GM21723 (cell line): ENCODE results near the gene CTTNBP2.

ENCODE experiments used
- ATAC-seq: cut with Tn5 transposase; IDR thresholded peaks from one replicate; pipeline ENCODE4 v1.9.1; 2021; ENCODE audit warnings: mild to moderate bottlenecking, moderate library complexity; ENCODE audit not compliant: unreplicated experiment

The CTTNBP2 gene

DNA sequence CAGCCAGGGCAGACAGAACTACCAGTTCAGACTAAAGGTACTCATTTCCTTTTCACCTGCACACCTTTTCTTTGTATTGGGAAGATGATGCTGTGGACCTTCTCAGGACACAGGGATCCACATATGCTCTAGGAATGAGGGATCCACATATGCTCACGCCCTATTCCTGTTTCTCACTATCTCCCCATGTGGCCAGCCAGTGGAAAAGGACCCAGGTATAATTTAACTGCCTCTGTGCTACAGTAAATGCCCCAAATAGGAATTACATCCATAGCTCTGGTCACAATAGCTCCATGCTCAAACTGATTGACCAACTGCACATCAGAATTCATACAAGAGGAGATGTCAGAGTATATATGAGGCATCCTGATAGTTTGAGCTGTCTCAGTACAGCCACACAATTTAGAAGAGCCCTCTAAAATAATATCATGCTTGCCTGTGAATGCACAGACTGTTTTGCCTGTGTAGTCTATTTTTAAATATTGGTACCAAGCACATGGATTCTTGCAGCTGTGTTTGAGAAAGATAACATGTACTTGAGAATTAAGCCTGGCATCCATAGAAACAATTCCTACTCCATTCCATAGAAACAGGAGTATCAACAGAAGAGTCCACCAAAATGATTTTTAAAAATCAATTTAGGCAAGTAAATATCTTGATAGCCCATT lies 43.7 kb downstream of the CTTNBP2 start:
- no peak for ATAC-seq

DNA sequence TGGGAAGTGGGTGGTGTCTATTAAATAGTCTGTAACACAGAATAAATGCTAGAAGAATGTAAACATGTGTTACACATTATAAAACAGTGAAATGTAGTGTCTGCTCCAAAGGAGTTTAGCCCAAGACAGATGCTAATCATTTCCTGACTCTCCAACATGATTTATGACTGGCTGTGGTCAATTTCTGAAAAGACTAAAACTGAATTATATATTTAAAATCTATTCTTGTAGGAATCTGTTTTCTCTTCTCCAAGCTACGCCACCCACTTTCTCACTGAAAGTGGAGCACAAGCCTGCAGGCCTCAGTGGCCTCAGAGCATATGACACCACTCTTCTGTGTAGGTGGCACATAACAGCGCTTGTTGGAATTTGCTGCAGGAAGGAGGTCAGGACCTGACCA lies 44.4 kb downstream of the CTTNBP2 start:
- no peak for ATAC-seq

DNA sequence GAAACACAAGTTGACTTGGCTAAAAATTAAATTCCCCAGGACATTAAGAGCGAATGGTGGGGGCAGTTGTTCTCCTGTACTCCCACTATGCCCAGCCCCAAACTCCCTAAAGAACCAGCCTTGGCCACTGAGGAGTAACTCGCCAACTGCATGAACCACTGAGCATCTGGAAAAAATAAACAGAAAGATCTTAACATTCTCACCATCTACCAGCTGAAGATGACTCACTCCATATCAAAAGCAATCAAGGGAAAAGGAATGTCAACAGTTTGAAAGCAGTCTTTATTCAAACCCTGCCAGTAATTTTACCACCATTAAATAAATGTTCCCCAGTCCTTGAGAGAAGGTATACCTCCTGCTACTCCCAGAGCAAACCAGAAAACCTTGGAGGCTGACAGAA lies 45.4 kb downstream of the CTTNBP2 start:
- no peak for ATAC-seq

DNA sequence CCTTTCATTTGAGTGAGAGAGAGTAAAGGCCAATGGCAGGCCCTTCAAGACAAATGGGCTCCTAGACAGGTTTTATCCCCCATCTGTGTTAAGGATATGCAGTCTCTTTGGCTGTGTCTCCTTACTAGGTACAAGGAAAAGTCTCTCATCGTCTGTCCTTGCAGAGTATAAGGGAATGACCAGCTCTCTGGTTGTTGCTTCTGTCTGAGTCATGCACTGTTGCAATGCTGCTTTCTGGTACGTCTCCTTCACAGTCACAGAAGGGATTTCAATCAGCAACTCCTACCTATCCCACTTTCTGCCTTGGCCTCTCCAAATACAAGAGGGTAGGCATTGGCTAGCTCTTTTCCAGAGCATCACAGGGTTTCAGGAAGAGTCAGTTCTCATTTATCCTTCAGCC lies 48.1 kb downstream of the CTTNBP2 start:
- ATAC-seq, result no peak

DNA sequence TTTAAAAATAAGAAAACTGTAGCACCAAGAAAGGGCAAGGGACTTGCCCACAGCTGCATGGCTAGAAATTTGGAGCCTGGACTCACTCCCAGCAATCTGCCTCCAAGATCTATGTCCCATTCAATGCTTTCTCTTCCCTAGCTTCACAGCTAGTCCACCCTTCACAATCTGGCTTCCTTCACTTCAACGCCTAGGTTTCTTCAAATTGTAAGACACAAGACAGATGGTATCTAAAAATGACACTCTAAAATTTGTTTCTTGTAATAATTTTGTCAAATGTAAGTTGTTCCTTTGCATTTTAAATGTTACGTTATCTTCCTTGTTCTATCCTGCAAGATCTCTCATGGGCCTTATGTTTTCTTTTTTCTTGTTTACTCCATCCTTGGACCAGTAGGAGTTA lies 48.6 kb downstream of the CTTNBP2 start:
- no peak for ATAC-seq

DNA sequence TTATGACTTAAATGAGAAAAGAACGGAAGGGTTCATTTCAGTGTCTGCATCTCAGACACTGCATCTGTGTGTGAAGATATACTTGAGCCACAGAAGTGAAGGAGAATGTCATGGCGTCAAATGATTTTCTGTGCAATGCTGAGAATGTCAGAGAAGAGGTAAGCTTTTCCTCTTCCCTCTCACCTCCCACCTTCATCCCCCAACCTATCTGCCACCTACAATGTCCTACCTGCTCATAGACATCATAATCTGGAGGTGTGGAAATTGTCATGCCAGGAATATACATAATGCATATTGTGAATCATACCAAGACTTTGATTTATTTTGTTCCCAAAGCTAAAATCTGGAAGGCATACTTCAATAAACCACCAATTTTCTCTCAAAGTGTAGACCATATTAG lies 53.7 kb downstream of the CTTNBP2 start:
- no peak for ATAC-seq

DNA sequence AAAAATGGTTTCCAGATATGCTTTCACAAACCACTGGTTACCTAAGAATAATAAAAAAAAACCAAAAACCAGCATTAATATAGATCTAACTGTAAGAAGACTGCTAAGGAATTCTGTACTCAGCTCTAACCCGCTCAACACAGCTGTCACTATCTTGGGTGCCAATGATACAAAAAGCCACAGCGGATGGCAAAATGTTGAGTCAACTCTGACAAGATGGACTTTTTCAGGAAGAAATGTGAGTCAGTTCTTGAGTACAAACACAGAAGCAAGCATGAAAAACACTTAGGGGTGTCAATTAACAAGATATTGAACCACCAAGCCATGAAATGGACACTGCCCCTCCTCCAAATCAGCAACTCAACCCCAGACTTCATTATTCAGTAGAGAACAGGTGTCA lies 55.0 kb downstream of the CTTNBP2 start:
- ATAC-seq, result no peak

DNA sequence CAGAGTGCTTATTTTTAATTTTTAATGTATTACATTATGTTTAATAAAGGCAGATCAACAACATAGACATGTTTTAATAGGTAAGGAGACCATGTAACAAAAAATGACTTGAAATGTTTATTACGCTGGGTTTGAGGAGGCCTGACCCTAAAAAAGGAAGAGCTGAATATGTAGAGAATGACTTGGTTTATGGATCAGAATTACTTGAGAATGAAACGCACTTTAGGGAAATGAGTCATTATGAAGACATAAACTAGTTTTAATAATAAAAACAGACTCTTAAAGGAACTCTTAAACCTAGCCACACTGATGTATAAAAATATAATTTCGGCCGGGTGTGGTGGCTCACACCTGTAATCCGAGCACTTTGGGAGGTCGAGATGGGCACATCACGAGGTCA lies 56.5 kb downstream of the CTTNBP2 start:
- ATAC-seq, result no peak

DNA sequence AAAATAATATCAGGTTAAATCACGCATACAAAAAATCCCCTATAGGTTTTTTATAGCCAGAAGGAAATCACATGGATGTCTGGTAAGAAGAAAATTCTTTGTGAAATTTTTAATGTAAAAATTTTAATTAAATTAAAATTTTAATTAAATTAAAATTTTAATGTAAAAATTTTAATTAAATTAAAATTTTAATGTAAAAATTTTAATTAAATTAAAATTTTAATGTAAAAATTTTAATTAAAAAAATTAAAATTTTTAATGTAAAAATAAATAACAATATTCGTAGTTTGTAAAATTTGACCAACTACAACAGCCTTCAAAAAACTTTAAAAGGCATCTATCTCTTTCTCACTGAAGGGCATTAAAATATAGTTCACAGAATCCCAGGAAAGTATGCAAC lies 61.5 kb downstream of the CTTNBP2 start:
- no peak for ATAC-seq

DNA sequence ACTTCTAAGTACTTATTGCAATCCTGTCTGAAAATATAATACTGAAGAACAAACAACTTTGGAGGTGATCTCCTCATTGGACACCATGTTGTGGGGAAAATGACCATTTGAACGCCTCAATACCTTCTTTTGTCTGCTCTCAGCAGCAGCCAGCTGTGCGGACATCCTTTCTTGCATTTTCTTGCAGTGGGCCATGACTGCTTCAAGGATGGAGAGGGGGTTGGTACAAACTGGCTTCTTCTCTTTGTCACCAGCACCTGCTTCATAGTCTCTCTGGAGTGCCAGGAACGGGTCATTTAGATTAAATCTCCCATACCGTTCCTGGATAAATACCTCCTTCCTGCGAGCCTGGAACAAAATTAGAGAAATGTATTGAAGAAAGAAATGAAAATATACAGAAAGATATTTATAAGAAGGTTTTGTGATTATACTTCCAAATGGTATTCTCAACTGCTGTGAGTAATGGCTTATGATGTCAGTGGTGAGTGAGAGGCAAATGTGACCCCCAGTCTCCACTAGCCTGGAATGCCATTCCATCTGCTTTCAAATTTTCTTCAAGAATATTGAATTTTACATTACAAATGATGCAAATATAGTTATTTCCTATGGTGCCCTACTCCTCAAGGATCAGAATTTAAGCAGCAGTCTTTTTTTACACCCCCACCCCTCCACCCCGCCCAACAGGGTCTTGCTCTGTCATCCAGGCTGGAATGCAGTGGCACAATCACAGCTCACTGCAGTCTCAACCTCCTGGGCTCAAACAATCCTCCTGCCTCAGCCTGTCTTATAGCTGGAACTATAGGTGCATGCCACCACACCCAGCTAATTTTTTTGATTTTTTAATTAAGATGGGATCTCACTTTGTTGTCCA lies 62.4 kb downstream of the CTTNBP2 start:
- ATAC-seq, result no peak

DNA sequence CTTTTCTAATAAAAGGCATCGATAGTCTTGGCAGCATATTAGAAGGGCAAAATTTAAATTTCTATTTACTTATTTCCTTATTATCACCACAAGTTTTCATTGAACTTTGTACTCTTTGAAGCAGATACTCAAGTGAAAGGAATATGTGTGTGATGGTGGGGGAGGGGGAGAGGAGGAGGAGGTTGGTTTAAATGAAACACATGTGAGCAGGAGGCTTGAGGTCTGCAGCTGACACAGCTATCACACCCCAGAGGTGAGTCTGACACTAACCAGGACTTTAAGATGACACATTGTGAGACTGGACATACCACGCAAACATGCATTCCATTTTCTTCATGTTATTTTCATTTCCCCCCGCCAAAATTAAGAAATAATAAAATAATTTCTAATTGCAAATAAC lies 63.3 kb downstream of the CTTNBP2 start:
- ATAC-seq, result peak; percentile 69

DNA sequence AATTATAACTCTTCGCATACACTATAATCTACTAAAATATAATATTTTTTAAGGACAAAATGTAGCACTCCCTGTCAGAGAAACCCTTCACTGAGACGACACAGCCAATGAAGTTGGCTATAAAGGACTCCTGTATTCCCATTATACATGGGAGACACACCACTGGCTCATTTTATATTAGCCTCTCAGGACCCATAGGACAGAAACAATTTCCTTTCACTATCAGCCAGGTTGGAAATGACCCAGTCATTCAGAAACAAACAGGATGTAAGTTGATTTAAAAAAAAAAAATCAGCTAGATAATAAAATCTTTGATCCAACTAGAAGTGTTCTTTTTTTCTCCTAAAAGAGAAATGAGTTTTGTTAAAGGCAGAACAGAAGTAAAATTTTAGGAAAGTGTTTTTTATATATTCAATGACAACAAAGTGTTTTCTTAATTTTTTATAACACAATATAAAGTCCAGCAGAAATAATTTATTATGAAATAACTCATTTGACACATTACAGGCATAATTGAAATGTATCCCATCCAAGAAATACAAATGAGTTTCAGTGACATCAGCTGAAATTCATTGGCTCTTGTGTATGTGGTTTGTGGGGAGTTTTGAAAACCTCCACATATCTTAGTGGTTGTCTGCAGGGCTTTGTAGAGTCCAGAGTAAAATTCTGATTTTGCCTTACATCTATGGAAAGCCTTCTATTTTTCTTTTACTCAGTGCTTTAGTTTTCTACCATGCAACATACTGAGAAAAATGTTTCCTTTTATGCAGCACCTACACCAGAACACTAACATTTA lies 64.1 kb downstream of the CTTNBP2 start:
- no peak for ATAC-seq

DNA sequence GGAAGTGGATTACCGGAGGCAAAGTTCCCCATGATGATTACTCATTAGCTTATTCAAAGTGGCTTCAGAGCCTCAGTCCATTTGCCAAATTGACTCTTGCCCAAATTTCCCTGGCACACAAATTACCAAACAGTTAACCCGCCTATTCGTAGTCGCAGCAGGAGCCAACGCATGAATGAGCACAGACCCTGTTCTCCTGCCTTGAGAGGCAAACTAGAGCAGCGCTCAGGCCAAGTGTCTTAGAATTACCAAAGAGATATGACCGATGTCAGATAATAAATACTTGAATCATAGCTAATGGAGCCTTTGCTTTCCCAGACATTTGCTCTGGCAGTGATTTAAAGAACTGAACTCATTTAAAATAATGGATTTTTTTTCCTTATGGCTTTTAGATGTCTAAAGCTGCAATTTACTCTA lies 64.9 kb downstream of the CTTNBP2 start:
- ATAC-seq, result no peak

DNA sequence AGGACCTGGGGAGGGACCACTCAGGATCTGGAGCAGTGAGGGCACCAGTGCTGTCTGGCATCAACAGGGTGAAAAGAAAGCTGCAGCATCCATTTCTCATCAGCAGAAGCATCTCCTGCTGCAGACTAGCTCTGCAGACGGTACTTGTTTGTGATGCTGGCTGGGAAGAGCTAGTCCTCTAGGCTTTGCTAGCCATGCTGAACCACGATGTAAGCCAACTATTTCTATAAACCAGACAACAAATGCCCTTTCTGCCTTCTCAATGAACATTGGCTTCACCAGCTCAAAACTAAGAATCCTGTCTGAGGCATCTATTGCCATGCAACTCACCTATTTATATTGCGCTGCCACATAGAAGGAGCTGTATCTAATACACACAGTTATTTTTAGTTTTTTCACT lies 65.6 kb downstream of the CTTNBP2 start:
- no peak for ATAC-seq

DNA sequence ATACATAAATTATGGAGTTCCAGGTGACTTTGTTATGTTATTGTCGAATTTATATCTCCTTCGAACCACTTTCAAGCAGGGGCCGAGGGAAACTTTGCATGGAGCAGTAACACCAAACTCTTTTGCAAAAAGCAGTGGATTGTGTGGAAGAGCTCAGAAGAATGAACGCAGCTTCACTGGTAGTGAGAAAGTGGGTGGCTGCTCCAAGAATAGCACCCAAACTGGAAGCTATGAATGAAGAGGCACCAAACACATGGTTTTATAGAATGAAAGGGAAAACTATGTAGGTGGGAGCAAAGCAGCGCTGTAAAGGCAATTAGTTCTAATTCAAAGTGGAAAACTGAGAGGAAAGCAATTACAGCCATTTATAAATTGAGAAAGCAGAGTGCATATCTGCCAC lies 67.2 kb downstream of the CTTNBP2 start:
- ATAC-seq, result no peak

DNA sequence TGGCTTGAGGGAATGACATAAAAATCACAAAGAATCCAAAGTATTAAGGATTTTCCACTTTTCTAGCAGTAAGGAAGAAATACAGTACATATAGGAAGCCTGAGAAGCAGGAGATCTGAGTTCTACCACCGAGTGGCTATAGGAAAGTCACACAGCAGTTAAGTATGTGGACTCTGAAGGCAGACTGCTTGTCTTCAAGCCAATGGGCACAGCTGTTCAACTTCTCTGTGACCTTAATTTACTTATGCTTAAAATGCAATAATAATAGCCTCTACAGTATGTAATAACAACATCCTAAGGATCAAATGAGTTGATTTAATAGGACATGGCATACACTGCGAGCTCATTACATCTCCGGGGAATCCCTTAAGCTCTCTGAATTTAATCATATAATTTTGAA lies 68.0 kb downstream of the CTTNBP2 start:
- no peak for ATAC-seq

DNA sequence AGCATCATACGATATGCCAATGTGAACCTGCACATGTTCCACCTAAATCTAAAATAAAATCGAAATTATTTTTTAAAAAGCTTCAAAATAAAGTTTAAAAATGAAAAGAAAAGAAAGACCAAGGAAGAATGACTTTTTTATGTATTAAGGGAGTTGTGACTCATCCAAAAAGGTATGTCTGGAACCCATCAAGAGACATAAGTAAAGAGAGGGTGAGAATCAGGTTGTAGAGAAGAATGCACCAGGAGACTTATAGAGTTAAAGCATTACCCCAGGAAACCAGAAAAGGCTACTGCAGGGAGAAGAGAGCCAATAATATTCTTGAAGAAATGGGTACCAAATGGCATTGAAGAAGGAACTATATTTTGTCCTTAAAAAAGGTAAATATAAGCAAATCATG lies 69.8 kb downstream of the CTTNBP2 start:
- ATAC-seq, result no peak

DNA sequence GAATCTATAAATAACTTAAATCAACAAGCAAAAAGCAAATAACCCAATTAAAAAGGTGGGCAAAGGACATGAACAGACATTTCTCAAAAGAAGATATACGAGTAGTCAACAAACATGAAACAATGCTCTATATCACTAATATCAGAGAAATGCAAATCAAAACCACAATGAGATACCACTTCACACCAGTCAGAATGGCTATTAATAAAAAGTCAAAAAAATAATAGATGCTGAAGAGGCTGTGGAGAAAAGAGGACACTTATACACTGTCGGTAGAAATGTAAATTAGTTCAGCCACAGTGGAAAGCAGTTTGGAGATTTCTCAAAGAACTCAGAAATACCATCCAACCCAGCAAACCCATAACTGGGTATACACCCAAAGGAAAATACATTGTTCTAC lies 70.6 kb downstream of the CTTNBP2 start:
- no peak for ATAC-seq

DNA sequence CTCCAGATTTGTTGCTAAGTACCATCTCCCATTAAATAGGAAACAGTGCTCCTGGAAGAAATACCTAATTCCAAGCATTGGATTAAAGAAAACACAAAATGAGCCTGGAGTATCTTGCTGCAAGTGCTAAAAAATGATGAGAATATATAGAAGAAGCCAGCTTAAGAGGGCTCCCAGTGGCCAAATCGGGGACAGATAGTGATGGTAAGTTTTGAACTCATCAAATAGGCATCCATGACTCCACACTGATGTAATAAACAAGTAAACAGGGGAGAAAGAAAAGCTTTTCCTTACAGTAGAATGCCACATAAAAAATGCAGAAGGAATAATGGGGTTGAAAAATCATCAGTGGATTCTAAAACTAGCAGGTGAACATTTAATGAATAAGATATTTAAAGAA lies 72.4 kb downstream of the CTTNBP2 start:
- ATAC-seq, result no peak

DNA sequence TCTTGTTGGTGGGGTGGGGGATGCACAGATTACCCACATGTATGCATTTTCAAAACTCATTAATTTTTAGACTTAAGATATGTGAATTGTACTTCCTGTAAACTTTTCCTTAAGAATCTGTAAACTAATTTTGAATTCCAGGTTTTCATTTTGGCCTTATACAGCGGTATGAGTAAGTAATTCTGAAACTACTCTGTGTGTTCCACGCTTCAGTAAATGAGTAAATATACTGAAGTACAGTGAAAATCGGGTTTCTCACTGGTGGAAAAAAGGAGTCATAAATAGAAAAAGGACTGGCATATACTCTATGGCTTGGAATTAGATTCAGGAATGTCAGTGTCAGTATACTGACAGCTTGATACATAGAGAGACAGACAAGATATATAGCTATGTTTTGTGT lies 72.8 kb downstream of the CTTNBP2 start:
- ATAC-seq, result peak; percentile 61

DNA sequence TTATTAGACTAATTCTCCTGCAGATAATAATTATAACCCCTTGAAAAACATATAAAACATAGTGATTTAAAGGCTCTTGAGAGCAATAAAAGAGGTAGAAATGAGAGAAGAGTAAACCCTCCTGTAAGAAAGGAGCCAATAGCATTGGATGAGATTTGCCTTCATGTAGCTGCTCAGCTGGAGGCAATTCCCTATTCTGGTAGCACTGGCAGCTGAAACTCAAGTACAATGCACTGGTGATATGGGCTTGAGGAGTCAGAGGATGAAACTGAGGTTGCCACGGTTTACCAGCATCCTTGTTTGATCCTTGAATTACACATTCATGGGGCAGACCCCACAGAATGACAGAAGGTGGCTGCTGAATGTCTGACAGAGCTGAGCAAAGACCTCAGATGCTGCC lies 76.4 kb downstream of the CTTNBP2 start:
- ATAC-seq, result no peak

DNA sequence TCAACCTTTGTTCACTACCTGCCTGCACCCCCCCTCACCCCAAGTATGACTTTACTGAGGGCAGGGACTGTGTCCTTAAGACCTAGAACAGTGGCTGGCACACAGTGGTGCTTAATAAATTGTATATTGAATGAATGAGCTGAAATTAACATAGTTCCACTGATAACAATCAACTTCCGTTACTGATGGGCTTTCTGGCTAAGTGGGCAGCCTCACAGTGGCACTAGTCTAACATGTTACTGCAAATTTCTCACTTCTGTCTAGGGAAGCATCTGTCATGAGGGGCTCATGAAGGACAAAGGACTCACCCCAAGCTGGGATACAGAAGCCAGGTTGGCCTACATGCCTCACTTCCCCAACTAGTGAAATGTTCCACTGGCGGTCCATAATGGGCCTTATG lies 79.3 kb downstream of the CTTNBP2 start:
- no peak for ATAC-seq
